Activated CD8-positive, alpha-beta memory T cell treated with anti-CD3 and anti-CD28 coated beads for 1 hour (primary cell): ENCODE data around the gene CXCL6.

Experiments
- DNase-seq, 2 donors: peaks; one replicate each; pipeline ENCODE4 v3.0.0-alpha.2; 2020; ENCODE audit warnings: low read depth in 1 of 2; ENCODE audit errors: extremely low read depth in 1 of 2

The CXCL6 gene

GRCh38 chr4:73841243-73841925 lies 4.9 kb downstream of the CXCL6 start:
- no peak for DNase-seq

GRCh38 chr4:73842696-73843095 lies 6.2 kb downstream of the CXCL6 start:
- no peak for DNase-seq

GRCh38 chr4:73843369-73843768 lies 6.9 kb downstream of the CXCL6 start:
- no peak for DNase-seq

- no peak for DNase-seq
Observed at GRCh38 chr4:73844345-73844744, 7.9 kb downstream of the CXCL6 start.

DNA sequence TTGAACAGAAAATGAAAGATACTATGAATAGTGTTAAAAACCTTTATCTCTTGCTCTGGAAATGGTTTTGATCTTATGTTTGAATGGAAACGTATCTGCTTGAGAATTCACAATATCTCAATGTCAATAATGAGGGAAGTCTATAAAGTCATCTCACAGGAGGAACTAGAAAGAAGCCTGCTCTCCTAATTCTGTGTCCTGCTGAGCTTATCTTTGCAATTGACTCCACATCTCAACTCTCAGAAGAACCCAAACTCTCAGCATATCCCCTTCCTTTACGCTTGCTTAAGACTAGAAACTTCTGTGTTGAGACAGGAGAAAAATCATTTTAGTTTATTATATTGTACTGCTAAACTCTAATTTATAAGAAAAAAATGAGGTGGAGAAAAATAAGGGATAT lies 8.3 kb downstream of the CXCL6 start:
- no peak for DNase-seq

DNA sequence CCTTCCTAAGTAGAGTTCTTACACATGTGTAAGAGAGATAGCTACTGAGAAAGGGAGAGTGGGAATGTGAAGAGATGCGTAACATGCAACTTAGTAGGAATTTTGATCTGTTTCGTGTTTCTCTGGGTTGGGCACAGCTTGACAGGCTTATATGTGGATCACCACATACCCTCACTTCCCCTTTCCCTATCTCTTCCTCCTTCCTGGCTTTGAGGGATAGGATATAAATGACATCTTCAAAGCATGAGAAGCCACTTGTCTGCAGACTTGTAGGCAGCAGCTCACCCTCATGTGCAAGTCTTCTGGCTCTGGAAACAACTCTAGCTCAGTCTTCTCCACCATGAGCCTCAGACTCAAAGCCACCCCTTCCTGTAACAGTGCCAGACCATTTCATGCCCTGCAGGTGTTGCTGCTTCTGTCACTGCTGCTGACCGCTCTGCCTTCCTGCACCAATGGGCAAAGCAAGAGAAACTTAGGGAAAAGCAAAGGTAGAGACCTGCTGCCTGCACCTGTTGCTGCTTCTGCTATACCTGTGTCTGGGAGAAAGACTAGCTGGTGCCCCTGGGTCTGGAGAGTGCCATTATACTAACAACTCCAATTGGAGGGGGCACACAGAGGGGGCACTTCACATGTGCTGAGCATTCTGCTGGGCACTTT lies 11.2 kb downstream of the CXCL6 start:
- no peak for DNase-seq

DNA sequence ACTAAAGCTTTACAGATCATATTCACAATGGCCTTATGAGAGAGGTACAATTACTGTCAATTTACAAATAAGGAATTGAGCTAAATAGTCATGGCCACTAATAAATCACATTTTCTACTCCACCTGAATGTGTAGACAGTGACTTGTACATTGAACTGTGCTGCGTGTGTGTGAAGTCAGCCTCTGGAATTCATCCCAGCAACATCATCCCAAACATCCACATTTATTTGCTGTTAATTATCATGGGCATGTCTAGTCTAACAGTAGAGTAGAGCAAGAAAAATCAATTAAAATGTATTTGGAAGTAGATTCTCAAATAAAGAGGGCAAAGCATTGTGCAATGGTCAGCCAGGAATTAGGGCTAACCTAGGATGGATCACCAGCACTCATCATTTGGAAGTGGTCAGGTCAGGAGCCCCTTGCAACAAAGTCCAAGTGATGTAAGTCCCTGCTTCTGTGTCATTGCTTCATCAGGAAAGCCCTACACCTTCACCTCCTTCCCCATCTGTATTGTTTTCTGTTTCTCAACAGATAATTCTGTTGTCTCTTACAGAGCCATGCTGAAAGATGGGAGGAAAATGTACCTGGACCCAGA lies 11.8 kb downstream of the CXCL6 start:
- no peak for DNase-seq

- no peak for DNase-seq
Observed at GRCh38 chr4:73850261-73850970, 13.9 kb downstream of the CXCL6 start.

DNA sequence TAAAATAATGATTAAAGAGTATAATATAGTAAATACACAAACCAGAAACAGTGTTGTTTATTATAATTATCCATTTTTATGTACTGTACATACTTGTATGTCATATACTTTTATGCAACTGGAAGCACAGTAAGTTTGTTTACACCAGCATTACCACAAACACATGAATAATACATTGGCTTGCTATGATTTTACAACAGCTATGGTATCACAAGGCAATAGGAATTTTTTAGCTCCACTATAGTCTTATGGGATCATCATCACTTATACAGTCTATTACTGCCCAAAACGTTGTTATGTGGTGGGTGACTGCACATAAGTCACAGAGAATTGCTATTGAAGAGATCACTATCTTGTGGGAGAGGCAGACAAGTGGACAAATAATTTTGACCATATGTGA lies 14.8 kb downstream of the CXCL6 start:
- DNase-seq, result no peak

GRCh38 chr4:73852771-73853170 lies 16.3 kb downstream of the CXCL6 start:
- DNase-seq, result no peak

DNA sequence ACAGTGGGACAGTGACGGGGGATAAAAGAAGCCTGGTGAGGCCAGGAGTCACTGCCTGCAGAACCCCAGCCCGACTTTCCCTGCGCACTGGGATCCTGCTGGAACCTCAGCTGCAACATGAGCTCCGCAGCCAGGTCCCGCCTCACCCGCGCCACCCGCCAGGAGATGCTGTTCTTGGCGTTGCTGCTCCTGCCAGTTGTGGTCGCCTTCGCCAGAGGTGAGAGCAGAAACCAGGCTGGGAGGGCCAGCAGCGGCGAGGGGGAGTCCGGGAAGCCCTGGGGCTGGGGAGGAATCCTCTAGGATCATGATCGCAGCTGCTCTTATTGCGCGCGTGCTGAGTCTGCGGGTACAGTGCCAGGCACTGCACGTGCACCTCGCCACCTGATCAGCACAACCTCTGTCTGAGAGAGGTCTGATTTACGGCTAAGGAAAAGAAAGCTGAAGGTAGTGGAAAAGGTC lies 16.8 kb downstream of the CXCL6 start, which contains the start of gene PF4V1:
TSS of gene PF4V1 (plus strand) at position 51 of the 459 bp plus-strand sequence. CDS start at position 118, 67 bp downstream.
- no peak for DNase-seq

- DNase-seq, result no peak
Observed at GRCh38 chr4:73853718-73854473, 17.4 kb downstream of the CXCL6 start.

DNA sequence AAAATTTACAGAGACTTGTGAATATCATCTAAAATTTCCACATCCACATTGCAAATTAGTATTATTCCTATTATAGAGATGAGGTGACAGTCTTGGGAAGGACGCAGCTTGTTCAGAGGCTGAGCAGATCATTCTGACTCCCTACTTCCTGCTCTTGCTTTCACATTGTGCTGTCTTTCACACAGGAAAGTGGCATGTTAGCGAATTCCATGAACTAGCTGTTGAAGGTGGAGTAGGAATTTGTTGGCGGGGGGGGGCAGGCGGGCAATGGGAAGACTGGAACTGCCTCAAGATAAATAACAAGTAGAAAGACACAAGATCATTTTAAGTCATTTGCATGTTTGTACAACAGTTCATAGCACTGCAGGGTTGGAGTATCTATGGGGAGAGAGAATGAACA lies 18.9 kb downstream of the CXCL6 start:
- DNase-seq, result no peak

GRCh38 chr4:73856518-73856917 lies 20.0 kb downstream of the CXCL6 start:
- no peak for DNase-seq

DNA sequence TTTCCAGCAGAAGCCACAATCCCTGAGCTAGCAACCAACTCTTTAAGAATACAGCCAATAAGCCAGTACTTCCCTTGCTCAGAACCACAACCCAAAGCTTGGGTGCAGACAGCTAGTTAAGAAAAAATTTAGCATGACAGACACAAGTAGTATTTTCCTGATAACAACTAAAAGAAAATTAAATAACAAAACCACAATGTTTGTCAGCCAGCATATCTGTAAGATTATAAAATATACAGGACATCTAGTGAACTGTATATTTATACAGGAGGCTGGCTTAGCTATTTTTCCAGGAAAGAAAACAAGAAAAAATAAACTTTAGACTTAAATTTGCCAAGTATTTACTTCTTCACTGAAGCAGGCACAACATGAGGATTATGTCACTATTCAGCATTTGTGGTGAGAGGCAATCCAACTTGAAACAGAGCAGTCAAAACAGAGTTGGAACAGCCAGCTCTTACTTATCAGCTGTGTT lies 23.2 kb downstream of the CXCL6 start:
- DNase-seq, result no peak

GRCh38 chr4:73860181-73860580 lies 23.7 kb downstream of the CXCL6 start:
- DNase-seq, result no peak

GRCh38 chr4:73860917-73861316 lies 24.4 kb downstream of the CXCL6 start:
- DNase-seq, result no peak

GRCh38 chr4:73862322-73862721 lies 25.8 kb downstream of the CXCL6 start:
- no peak for DNase-seq

DNA sequence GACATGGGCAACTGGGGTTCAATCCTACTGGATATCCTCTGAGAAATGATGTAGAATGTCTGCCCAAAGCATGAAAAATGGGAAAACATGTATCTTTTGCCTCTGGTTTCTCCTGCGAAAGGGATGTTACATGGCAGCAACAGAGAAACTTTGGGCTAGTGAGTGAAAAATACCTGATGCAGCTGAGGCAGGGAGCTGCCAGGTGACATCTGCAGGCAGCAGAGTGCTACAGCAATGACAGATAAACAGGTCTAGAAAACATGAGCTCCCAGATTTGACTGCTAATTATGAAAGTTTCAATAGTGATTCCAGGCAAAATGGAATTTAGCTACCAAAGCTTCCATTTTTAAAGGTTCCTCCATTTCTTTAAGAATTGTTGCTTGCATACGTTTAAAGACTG lies 27.9 kb downstream of the CXCL6 start:
- no peak for DNase-seq

- no peak for DNase-seq
Observed at GRCh38 chr4:73864961-73865360, 28.5 kb downstream of the CXCL6 start.
